ENCODE measurements around the gene SLC26A11.

Gene SLC26A11

DNA sequence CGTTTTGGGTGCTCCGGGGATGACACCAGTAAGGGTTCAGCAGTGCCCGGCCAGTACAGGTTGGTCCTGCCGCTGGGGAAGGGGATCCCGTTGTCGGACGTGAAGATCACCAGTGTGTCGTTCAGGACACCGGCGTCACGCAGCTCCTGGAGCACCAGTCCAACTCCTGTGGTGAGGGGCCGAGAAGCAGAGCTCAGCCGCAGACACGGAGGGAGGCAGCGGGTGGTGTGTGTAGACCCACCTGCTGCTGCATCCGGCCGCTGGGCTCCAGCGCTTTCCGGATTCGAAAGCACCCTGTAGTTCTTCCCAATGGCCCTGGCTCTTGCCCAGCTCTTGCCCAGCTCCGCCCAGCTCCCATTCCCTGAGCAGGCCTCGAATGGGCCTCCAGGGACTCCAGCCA, 8.1 kb upstream of the SLC26A11 start:
- no peak overlapping the region for H2BK120ac ChIP-seq (ENCODE audit: low read depth, low read length)
- peaks cover 11% of the 10 kb centered on the region for H3K79me1 ChIP-seq (replicated peaks; ENCODE audit: low read length, poor library complexity, severe bottlenecking)
- no peak overlapping the region for H4K91ac ChIP-seq (ENCODE audit: low read length)
- no peak overlapping the region for H4K8ac ChIP-seq (ENCODE audit: low read length)
- no peak overlapping the region for H3K14ac ChIP-seq (ENCODE audit: low read length in 2 of 2)
- H3K27me3 ChIP-seq (ENCODE audit: control insufficient read depth in 1 of 2, insufficient read depth in 1 of 2, low read length in 2 of 2), result no peaks in the 10 kb centered on the region
- H3K4ac ChIP-seq (ENCODE audit: low read depth in 1 of 2, low read length in 2 of 2), result no peak overlapping the region
- H2AK5ac ChIP-seq (ENCODE audit: low read length, severe bottlenecking), result no peak overlapping the region
- H2BK12ac ChIP-seq (ENCODE audit: low read length in 2 of 2), result no peak overlapping the region
- H2BK5ac ChIP-seq (ENCODE audit: low read depth, low read length, poor library complexity, severe bottlenecking), result no peak overlapping the region
- H3K23ac ChIP-seq (ENCODE audit: low read length in 2 of 2), result no peak overlapping the region
- no peak overlapping the region for H2BK15ac ChIP-seq (ENCODE audit: low read depth, poor library complexity, severe bottlenecking)
- no peak overlapping the region for H3K27ac ChIP-seq (ENCODE audit: low read length, poor library complexity, severe bottlenecking)
- H3K9me3 ChIP-seq (ENCODE audit: control insufficient read depth, low read length), result no peaks in the 10 kb centered on the region
- DNase-seq, result no peak
- H3K18ac ChIP-seq (ENCODE audit: low read depth in 1 of 2, low read length in 2 of 2), result no peak overlapping the region
- H3K4me1 ChIP-seq (ENCODE audit: control insufficient read depth, insufficient read depth, low read depth, low read length), result peaks cover 1% of the 10 kb centered on the region
- H3K4me3 ChIP-seq (ENCODE audit: insufficient read depth in 1 of 2, low read depth in 1 of 2, low read length in 2 of 2), result no peak overlapping the region
- H3K4me2 ChIP-seq (ENCODE audit: low read length, poor library complexity, severe bottlenecking), result no peak overlapping the region
- 95% methylated on average over 22 of the region's 22 CpGs for WGBS
- peaks cover 85 to 88% of the 10 kb centered on the region in 2 experiments for H3K36me3 ChIP-seq (ENCODE audit: control insufficient read depth in 1 of 2, insufficient read depth in 2 of 2, low read depth in 1 of 2, low read length in 2 of 2)
- no peak overlapping the region for H2AFZ ChIP-seq (ENCODE audit: low read depth, low read length)
- H3K9ac ChIP-seq (ENCODE audit: low read length), result no peak overlapping the region

DNA sequence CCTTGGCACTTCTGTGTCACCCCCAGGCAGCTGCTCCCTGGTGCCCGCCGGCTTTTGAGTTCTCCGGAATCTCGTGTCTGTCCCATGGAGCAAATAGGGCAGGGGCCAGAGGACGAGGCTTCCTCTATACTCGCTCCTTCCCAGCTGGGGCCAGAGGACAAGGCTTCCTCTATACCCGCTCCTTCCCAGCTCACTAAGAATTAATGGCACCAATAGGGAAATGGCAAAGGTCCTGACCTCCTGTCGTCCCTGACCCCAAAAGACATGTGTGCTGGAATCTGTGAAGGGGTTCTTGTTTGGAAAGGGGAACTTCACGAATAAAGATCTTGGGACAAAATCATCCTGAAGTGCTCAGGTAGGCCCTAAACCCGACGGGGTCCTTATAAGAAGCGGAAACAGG, 7.7 kb upstream of the SLC26A11 start:
- peaks cover 89 to 92% of the 10 kb centered on the region in 2 experiments for H3K36me3 ChIP-seq (ENCODE audit: control insufficient read depth in 1 of 2, insufficient read depth in 2 of 2, low read depth in 1 of 2, low read length in 2 of 2)
- H3K27me3 ChIP-seq (ENCODE audit: control insufficient read depth in 1 of 2, insufficient read depth in 1 of 2, low read length in 2 of 2), result no peaks in the 10 kb centered on the region
- no peak overlapping the region for H3K4me3 ChIP-seq (ENCODE audit: insufficient read depth in 1 of 2, low read depth in 1 of 2, low read length in 2 of 2)
- H3K4me1 ChIP-seq (ENCODE audit: control insufficient read depth, insufficient read depth, low read depth, low read length), result peaks cover 2% of the 10 kb centered on the region
- H3K27ac ChIP-seq (ENCODE audit: low read length, poor library complexity, severe bottlenecking), result no peak overlapping the region
- no peak overlapping the region for H2BK15ac ChIP-seq (ENCODE audit: low read depth, poor library complexity, severe bottlenecking)
- no peak overlapping the region for H2BK120ac ChIP-seq (ENCODE audit: low read depth, low read length)
- no peak overlapping the region for H3K4me2 ChIP-seq (ENCODE audit: low read length, poor library complexity, severe bottlenecking)
- H4K8ac ChIP-seq (ENCODE audit: low read length), result no peak overlapping the region
- H2BK5ac ChIP-seq (ENCODE audit: low read depth, low read length, poor library complexity, severe bottlenecking), result no peak overlapping the region
- no peak overlapping the region for H3K4ac ChIP-seq (ENCODE audit: low read depth in 1 of 2, low read length in 2 of 2)
- no peak overlapping the region for H2AFZ ChIP-seq (ENCODE audit: low read depth, low read length)
- peaks cover 12% of the 10 kb centered on the region for H3K79me1 ChIP-seq (replicated peaks; ENCODE audit: low read length, poor library complexity, severe bottlenecking)
- no peak for DNase-seq
- H3K9ac ChIP-seq (ENCODE audit: low read length), result no peak overlapping the region
- H4K91ac ChIP-seq (ENCODE audit: low read length), result no peak overlapping the region
- no peak overlapping the region for H2BK12ac ChIP-seq (ENCODE audit: low read length in 2 of 2)
- no peaks in the 10 kb centered on the region for H3K9me3 ChIP-seq (ENCODE audit: control insufficient read depth, low read length)
- no peak overlapping the region for H3K14ac ChIP-seq (ENCODE audit: low read length in 2 of 2)
- no peak overlapping the region for H2AK5ac ChIP-seq (ENCODE audit: low read length, severe bottlenecking)
- H3K18ac ChIP-seq (ENCODE audit: low read depth in 1 of 2, low read length in 2 of 2), result no peak overlapping the region
- 96% methylated on average over 12 of the region's 12 CpGs for WGBS
- no peak overlapping the region for H3K23ac ChIP-seq (ENCODE audit: low read length in 2 of 2)

DNA sequence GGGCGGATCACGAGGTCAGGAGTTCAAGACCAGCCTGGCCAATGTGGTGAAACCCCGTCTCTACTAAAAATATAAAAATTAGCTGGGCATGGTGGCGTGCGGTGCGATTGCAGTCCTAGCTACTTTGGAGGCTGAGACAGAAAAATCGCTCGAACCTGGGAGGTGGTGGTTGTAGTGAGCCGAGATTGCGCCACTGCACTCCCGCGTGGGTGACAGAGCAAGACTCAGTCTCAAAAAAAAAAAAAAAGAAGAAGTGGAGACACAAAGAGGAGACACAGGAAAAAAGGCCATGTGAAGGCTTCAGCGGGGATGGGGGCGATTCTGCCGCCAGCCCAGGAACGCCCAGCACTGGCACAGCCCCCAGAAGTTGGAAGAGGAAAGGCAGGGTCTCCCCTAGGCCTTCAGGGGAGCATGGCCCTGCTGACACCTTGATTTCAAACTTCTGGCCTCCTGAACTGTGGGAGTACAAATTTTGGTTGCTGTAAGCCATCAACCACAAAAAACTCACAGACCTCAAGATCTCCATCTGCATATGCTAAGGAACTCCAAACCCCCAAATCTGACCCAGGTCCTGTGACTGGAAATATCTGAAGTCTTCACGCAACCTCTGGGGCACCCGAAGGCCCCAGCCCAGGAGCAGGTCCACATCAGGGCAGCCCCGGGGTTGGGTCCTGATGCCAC, 7.1 kb upstream of the SLC26A11 start:
- H2BK5ac ChIP-seq (ENCODE audit: low read depth, low read length, poor library complexity, severe bottlenecking), result no peak overlapping the region
- H3K14ac ChIP-seq (ENCODE audit: low read length in 2 of 2), result no peak overlapping the region
- no peak for DNase-seq
- H2AK5ac ChIP-seq (ENCODE audit: low read length, severe bottlenecking), result no peak overlapping the region
- no peaks in the 10 kb centered on the region for H3K27me3 ChIP-seq (ENCODE audit: control insufficient read depth in 1 of 2, insufficient read depth in 1 of 2, low read length in 2 of 2)
- H3K4ac ChIP-seq (ENCODE audit: low read depth in 1 of 2, low read length in 2 of 2), result no peak overlapping the region
- H2AFZ ChIP-seq (ENCODE audit: low read depth, low read length), result no peak overlapping the region
- H3K79me1 ChIP-seq (replicated peaks; ENCODE audit: low read length, poor library complexity, severe bottlenecking), result peaks cover 17% of the 10 kb centered on the region
- WGBS, result 93% methylated on average over 19 of the region's 19 CpGs
- no peak overlapping the region for H2BK15ac ChIP-seq (ENCODE audit: low read depth, poor library complexity, severe bottlenecking)
- no peak overlapping the region for H2BK12ac ChIP-seq (ENCODE audit: low read length in 2 of 2)
- H3K27ac ChIP-seq (ENCODE audit: low read length, poor library complexity, severe bottlenecking), result no peak overlapping the region
- no peak overlapping the region for H3K9ac ChIP-seq (ENCODE audit: low read length)
- H4K8ac ChIP-seq (ENCODE audit: low read length), result no peak overlapping the region
- no peak overlapping the region for H3K4me2 ChIP-seq (ENCODE audit: low read length, poor library complexity, severe bottlenecking)
- no peaks in the 10 kb centered on the region for H3K9me3 ChIP-seq (ENCODE audit: control insufficient read depth, low read length)
- H2BK120ac ChIP-seq (ENCODE audit: low read depth, low read length), result no peak overlapping the region
- H3K18ac ChIP-seq (ENCODE audit: low read depth in 1 of 2, low read length in 2 of 2), result no peak overlapping the region
- no peak overlapping the region for H3K23ac ChIP-seq (ENCODE audit: low read length in 2 of 2)
- H4K91ac ChIP-seq (ENCODE audit: low read length), result peak overlapping the region; percentile 48
- peaks cover 5% of the 10 kb centered on the region for H3K4me1 ChIP-seq (ENCODE audit: control insufficient read depth, insufficient read depth, low read depth, low read length)
- H3K36me3 ChIP-seq (ENCODE audit: control insufficient read depth in 1 of 2, insufficient read depth in 2 of 2, low read depth in 1 of 2, low read length in 2 of 2), result peaks cover 94 to 95% of the 10 kb centered on the region in 2 experiments
- H3K4me3 ChIP-seq (ENCODE audit: insufficient read depth in 1 of 2, low read depth in 1 of 2, low read length in 2 of 2), result no peak overlapping the region

DNA sequence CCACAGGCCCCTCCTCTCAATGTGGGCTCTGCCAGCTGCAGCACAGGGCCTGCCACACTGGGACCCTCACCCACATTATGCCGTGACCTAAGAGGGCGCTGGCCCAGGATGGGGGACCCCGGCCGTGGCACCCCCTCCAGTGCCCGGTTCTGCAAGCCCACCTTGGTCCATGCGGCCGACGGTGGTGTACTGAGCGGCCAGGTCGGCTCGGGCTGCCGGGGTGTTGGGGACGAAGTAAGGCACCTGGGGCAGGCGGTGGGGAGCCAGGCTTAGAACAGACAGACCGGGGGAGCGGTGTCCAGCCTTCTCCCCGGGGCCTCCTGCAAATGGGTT, 6.6 kb upstream of the SLC26A11 start:
- Histone ChIP-seq H2BK12ac (ENCODE audit: low read length in 2 of 2) (no peak overlapping the region), H3K4me2 (ENCODE audit: low read length, poor library complexity, severe bottlenecking) (no peak overlapping the region), H2AFZ (ENCODE audit: low read depth, low read length) (no peak overlapping the region), H2BK5ac (ENCODE audit: low read depth, low read length, poor library complexity, severe bottlenecking) (no peak overlapping the region), H3K27me3 (ENCODE audit: control insufficient read depth in 1 of 2, insufficient read depth in 1 of 2, low read length in 2 of 2) (no peaks in the 10 kb centered on the region), H3K27ac (ENCODE audit: low read length, poor library complexity, severe bottlenecking) (no peak overlapping the region), H4K91ac (ENCODE audit: low read length) (no peak overlapping the region), H4K8ac (ENCODE audit: low read length) (no peak overlapping the region), H3K9ac (ENCODE audit: low read length) (no peak overlapping the region), H3K18ac (ENCODE audit: low read depth in 1 of 2, low read length in 2 of 2) (no peak overlapping the region), H3K9me3 (ENCODE audit: control insufficient read depth, low read length) (no peaks in the 10 kb centered on the region), H2BK120ac (ENCODE audit: low read depth, low read length) (no peak overlapping the region), H3K4me1 (ENCODE audit: control insufficient read depth, insufficient read depth, low read depth, low read length) (peaks cover 10% of the 10 kb centered on the region), H3K23ac (ENCODE audit: low read length in 2 of 2) (no peak overlapping the region), H3K4ac (ENCODE audit: low read depth in 1 of 2, low read length in 2 of 2) (no peak overlapping the region), H3K79me1 (replicated peaks; ENCODE audit: low read length, poor library complexity, severe bottlenecking) (peaks cover 22% of the 10 kb centered on the region), H3K4me3 (ENCODE audit: insufficient read depth in 1 of 2, low read depth in 1 of 2, low read length in 2 of 2) (peak overlapping the region in 1 of 2 experiments; percentile 11), H3K36me3 (ENCODE audit: control insufficient read depth in 1 of 2, insufficient read depth in 2 of 2, low read depth in 1 of 2, low read length in 2 of 2) (peaks cover 90 to 95% of the 10 kb centered on the region in 2 experiments), H2BK15ac (ENCODE audit: low read depth, poor library complexity, severe bottlenecking) (no peak overlapping the region), H2AK5ac (ENCODE audit: low read length, severe bottlenecking) (no peak overlapping the region), H3K14ac (ENCODE audit: low read length in 2 of 2) (no peak overlapping the region)
- DNase-seq, result no peak
- 98% methylated on average over 17 of the region's 17 CpGs for WGBS
